NCI-H510A treated with DMSO at 0.1 percent for 48 hours (cell line): ENCODE data around the gene ACP6.
"Not testable (repeated sequence)": the region's sequence is repeated elsewhere in the genome, so short reads cannot be mapped to it uniquely, and the experiment has no call there.

Source experiments
- DNase-seq: peaks from one replicate; lab custom pipeline; 2025; lab: John Stamatoyannopoulos, UW

The ACP6 gene

DNA sequence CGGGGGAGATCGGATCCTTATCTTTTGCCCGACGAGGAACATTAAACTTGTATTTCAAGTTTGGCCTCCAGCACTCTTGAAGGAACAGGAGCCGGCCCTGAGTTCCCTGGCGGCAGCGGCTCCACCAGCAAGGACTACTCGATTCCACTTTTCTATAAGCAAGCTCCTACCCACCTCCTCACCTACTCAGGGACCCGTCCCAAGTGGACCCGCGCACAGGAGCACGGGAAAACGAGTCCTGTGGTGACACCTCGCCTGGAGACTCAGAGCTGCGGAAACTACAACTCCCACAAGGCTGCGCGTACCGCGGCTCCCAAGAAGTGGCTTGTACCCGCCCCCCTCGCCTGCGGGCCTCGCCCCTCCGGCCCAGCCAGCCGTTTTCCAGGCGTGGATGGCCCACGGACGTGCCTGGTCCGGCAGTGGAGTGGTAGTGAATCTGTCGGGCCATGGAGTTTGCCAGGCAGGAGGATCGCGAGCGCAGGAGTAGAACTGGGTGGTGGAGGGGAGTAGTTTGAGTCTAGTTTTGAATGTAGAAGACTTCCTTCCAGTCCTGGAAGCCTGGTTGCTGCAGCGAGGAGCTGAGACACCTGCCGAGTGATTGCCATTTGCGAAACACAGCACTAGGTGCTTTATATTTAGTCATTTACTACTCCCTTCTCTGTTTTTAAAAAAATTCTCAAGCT is at the start of gene ACP6:
TSS of gene ACP6 (minus strand) at position 206 of the 683 bp plus-strand sequence. CDS start 476 bp downstream, outside the sequence.
- peak; percentile 94 for DNase-seq

DNA sequence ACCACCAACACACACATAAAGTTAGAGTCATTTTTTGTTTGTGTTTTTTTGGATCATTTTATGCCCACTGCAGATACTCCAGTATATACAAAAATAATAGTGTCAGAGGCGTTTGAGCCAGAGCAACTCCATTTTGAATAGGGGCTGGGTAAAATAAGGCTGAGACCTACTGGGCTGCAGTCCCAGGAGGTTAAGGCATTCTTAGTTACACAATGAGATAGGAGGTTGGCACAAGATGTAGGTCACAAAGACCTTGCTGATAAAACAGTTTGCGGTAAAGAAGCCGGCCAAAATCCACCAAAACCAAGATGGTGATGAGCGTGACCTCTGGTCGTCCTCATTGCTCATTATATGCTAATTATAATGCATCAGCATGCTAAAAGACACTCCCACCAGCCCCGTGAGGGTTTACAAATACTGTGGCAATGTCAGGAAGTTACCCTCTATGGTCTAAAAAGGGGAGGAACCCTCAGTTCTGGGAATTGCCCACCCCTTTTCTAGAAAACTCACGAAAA is 49.4 kb upstream of the ACP6 start:
- DNase-seq = no peak

DNA sequence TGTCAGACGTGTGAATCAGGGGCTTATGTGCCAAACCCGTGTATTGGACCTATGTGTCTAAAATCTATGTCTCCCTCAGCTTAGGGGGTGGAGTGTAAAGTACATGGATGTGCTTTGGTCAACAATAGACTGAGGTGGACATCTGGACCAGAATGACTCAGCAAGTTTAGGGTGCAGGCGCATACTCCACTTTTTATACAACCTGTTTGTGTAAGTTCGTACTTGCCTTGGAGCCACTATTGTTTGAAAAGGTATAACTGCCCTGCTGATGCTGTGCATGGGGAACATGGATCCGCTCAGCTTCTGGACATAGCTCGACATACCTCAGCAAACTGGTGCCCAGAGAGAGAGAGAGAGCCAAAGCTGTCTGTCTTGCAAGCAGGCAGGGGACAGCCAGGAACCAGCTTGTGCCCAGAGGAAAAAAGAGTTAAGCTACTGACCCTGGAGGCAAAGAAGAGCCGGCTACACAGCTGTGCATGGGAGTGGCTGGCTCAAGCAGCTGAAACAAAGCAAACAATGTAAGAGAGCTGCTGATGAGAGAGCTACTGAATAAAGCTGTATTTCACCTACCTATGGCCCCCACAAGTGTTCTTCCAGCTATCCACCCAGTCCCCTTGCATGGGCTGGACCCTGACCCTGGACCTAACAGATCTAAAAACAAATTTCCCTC is 48.8 kb upstream of the ACP6 start:
- peak; percentile 46 for DNase-seq

DNA sequence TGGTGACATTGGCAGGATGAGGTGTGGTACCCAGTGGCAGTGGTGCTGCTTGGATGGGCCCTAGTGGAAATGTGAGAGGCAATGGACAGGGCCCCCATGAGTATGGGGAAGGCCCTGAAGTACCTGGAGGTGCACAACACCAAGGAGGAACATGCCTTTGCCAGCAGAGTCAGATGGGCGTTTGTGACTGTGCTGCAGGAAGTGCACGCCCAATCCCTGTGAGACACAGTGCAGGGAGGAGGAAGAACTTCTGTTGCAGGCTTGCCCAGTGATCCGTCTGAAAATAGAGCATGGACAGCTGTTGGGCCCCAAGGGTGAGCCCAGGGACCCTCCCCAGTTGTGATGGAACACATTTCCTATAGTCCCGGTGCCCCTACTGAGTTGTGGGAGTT is 47.4 kb upstream of the ACP6 start:
- DNase-seq = no peak

DNA sequence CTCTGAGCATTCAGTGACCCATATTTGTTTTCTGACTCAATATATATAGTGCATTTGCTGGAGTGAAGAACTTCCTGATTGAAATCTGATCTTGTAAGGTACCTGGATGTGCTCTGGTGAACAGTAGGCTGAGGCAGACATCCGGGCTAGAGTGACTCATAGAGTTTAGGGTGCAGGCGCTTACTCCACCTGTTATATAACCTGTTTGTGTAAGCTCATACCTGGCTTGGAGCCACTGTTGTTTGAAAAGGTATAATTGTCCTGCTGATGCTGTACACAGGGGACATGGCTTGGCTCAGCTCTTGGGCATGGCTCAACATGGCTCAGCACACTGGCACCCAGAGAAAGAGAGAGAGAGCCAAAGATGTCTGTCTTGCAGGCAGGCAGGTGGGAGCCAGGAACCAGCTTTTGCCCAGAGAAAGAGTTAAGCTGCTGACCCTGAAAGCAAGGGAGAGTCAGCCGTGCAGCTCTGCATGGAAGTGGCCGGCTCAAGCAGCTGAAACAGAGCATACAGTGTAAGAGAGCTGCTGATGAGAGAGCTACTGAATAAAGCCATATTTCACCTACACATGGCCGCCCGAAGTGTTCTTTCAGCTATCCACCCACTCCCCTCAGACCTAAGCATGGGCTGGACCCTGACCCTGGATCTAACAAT is 46.9 kb upstream of the ACP6 start:
- peak; percentile 88 for DNase-seq

DNA sequence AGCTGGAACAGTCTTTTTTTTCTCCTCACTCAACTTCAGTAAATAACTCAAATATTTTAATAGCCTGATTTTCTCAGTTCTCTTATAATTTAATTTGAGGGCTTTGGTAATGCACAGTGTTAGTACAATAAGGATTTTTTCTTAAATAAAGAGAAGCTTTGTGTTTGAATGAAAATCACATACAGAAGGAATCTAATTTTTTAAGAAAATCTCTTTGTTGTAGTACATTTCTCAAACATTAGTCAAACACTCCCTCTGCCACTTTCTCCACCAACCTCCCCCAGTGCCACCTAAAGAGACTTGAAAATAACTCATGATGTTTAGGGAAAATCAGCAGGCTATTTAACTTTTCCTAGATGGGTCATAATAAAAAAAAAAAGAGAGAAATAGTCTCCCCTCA is 42.3 kb upstream of the ACP6 start:
- no peak for DNase-seq

DNA sequence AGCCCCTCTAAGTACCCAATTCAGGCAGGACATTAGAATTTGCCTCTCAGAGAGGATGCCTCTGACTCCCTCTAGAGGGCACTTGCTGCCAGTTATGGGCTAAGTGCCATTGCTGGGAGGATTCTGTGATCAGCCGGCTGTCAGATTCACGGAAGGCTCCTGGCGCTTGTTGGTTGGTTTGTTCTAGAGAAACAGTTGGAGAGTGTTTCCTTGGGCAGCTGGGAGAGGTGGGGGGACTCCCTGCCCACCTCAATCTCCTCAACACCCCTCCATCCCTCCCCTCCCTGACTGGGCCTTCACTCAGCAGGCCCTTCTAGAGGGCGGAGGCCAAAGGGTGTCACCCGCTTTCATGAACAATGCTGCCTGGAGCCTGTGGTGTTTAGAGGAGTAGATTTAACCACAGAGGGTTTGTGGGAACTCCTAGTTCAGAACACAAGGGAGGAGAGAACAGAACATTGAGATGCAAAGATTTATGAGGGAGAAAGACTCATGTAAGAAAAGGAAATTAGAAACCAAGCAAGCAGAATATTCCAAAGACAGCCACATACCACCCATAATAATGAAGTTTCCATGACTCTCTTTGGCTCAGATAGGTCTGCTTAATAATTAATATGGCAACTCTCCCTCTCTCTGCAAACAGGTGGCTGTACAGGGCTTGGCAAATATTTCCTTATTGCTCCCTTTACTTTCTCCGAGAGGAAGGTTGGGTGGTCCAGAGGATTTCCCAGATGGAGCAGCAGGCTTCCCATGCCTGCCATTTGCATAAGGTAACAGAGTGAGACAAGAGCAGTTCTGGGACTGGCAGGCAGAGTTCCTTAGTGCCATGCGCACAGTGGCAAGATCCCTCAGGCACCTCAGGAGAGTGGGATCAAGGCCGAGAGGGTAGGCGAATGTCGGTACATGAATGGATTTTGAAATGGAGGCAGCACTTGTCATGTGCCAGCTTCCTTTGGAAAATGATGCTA is 30.0 kb upstream of the ACP6 start:
- peak; percentile 61 for DNase-seq

DNA sequence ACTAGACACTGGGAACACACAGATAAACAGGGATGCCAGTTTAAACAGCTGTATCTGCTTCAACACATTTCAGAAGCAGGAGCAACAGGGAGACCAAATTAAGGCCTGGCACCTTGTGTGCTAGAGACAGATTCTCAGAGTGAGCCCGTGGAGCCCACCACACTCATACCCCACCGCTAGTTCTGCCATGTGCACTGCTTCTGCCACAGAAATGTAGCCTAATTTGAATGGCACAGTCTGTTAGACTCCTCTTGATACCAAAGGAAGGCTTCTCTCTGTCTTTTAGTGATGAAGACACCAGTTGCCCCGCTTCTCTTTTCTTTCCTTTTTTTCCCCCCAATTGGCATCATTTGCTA is 29.3 kb upstream of the ACP6 start:
- DNase-seq = no peak

DNA sequence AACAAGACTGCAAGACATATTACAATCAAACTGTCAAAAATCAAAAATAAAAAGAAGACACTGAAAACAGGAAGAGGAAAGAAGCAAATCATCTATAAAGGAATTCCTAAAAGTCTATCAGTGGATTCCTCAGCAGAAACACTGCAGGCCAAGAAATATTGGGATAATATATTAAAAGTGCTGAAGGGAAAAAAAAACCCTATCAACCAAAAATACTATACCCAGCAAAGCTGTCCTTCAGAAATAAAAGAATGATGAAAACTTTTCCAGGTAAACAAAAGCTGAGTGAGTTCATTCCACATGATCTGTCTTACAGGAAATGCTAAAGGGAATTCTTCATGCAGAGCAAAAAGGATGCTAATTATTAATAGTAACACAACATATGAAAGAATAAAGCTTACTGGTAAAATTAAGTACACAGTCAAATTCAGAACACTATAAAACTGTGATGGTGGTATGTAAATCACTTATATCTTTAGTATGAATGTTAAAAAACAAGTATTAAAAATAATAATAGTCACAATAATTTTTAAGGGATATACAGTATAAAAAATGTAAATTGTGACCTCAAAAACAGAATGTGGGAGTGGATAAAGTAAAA is 12.9 kb upstream of the ACP6 start:
- DNase-seq = no peak

DNA sequence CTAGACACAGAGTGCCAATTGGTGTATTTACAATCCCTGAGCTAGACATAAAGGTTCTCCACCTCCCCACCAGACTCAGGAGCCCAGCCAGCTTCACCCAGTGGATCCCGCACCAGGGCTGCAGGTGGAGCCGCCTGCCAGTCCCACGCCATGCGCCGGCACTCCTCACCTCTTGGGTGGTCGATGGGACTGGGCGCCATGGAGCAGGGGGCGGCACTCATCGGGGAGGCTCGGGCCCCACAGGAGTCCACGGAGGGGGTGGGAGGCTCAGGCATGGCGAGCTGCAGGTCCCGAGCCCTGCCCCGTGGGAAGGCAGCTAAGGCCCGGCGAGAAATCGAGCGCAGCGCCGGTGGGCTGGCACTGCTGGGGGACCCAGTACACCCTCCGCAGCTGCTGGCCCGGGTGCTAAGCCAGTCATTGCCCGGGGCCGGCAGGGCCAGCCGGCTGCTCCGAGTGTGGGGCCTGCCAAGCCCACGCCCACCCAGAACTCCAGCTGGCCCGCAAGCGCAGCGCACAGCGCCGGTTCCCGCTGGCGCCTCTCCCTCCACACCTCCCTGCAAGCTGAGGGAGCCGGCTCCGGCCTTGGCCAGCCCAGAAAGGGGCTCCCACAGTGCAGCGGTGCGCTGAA is 10.4 kb upstream of the ACP6 start:
- DNase-seq = not testable (repeated sequence)

DNA sequence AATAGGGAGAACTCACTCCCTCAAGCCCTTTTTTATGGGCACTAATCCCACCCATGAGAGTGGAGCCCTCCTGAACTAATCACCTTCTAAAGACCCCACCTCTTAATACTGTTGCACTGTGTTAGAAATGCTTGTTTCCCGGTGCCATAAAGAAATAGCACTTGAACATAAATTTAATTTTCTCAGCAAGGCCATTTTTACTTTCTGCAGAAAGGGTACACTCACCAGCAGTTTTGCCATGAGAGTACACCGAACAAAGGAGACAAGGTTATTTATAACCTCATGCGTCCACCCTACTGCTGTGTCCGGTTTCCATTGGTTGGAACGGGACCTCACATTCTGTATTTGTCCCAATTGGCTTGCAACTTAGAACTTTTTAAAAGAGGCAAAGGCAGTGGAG is 7.4 kb upstream of the ACP6 start:
- DNase-seq = not testable (repeated sequence)

DNA sequence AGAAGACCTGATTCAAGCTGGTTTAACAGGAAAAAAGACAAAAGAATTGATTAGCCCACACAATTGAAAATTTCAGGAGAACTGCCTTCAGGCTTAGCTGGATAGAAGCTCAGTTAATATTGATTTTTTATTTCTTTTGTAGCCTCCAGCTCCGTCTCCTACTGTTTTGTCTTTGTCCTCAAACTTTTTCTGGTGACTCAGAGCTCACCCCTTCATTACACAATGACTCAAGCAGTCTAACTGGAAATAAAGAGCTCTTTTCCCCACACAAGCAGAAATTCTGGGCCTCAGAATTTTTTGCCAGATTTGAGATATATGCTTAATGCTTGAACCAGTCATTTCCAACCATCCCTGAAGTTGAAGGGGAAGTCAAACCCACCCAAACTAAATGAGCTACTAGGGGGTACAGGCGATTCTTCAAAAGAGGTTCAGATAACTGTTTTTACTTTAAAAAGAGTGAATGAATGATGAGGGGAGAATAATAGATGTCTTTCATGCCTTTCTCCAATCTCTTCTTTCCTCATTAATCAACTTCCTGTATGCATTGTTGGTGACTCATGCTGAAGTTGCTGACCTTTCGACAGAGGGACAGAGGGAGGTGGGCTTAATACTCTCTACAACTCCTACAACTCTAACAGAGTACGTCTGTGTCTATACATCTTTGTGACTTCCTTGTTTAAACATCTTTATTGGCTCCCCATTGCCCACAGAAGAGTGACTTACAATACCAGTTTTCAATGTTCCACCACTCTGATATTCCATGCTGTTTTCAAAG is 6.2 kb upstream of the ACP6 start:
- DNase-seq = no peak

DNA sequence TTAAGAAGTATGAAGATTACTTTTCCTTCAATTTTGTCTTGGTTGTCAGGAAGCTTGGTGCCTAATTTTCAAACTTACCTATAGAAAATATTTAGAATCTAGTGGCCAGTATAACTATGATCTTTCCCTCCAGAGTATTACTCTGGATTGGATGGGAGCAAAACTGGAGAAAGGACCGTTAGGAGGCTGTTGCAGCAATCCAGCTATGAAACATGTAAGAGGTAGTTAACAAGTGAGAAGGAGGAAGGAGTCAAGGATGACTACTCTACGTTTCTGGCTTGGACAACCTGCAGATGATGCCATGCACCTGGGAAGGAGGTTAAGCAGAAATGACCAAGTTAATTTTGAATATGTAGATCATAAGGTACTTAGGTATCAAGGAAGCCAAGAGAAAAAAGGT is 3.5 kb upstream of the ACP6 start:
- DNase-seq = no peak

DNA sequence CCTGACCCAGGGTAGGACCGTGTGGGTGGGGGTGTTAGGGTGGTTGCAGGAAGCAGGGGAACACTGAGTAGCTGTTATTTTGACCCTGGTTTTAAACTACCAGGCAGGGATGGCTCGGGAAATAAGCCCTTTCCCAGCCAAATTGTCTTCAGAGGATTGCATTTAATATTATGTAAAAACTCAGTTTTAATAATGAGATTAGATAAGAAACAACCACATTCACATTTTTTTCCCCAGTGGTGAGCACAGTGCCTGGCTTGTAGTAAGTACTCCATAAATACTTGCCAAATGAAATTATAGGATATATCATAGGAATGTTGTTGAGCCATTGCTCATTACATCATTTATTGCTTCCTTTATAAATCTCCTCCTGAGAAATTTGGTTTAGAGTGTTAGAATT is 3.1 kb upstream of the ACP6 start:
- no peak for DNase-seq

DNA sequence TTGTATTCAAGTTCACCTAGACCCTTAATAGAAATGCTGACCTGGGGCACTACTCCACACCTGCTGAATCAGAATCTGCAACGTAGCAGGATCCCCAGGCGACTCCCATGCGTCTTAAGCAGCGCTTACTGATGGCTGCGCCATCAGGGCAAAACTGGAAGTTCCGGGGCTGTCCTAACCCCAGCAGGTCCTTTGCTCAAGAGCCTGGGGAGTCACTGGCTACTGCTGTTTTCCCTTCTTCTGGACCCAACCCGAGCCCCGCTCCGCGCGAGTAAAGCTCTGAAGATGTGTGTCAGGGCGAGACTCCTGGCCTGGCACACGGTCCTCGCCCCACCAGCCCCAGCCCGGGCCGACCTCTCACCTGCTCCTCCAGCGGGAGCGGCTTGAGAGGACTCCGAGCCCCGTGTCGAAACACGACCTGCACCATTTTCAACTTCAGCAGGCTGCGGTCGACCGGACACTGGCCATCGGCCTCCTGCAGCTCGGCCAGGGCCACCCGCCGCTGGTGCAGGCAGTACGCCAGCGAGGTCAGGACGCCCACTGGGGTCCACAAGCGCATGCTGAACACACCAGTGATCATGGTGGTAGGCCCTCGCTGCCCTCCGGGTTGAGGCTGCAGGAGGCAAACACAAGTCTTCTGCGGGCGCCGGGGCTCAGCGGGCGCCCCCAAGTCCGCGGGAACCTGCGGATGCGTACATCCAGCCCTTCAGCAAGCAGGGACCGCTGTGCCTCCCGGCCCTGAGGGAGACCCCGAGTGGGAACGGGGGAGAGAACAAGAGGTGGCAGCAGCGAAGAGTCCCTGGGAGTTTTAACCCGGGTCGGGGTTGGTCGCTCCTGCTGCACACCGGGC is 630 bp downstream of the ACP6 start:
- peak; percentile 63 for DNase-seq

DNA sequence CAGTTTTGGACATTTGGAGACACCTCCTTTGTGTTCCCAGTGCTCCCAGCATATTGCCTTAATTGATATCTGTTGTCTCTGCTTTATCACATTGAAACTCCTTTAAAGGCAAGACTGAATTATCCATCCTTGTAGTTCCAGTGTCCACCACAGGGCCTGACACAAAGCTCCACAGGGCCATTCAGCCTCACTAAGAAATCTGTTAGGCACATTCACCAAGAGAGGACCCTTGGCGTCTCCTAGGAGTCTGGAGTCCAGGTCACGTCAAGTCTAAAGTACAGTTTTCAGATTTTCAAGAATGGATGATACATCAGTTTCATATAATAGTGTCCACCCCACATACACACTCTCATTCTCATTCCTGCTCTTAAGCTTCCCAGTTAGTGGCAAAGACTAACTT is 4.8 kb downstream of the ACP6 start:
- DNase-seq = peak; percentile 7

DNA sequence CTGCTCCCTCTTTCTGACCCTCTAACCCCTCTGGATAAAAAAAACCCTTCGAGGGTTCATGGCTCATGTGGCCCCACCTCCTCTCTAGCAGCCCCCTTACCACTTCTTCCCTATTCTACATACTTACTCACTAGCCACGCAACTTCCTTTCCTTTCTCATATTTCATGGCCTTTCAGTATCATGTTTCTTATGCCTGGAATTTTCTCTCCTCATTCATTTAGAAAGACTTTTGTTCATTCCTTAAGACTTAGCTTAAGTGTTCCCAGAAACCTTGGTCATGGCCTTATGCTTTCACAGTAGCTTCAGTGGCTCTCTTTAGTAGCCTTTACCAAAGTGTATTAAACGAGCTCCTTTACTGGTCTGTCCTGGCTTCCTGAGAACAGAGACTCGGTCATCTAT is 6.1 kb downstream of the ACP6 start:
- DNase-seq = no peak

DNA sequence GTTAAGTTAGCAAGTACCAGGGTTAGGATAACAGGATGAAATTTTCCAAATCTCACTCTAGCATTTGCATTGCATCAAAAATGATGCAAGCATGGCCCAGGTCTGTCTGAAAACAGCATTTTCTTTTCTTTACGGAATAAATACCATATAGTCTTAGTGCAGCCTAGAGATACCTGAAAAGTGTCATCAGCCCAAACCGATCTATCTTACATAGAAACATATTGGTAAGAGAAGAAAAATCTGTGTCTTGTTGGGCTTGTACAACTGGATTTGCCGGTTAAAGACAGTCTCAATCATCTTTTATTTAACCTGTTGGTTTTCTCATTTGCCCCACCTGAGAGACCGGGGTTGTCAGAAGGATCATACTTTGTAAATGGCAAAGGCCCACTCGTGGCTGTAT is 15.8 kb downstream of the ACP6 start:
- no peak for DNase-seq

DNA sequence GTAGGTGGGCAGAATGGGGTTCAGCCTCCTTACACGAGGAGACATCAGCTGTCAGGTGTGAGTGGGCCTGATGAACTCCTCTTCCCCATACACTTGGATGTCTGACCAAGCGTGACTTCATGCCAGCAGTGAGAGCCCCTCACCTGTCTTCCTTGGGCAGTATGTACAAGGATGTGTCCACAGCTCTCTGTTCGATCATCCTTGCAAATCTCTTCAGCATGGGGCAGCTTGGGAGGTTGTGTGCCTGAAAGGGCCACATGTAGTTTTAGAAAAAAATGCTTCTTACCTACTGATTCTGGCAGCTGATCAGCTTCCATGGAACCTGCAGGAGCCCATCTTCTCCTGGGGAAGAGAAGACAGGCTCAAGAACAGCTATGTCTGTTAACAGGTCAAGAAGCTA is 18.0 kb downstream of the ACP6 start:
- DNase-seq = no peak
